Hematopoietic multipotent progenitor cell treated with erythropoietin and hydrocortisone succinate and interleukin-3 and kit ligand, for 6 days (in vitro differentiated cells): ENCODE data around the gene RSRP1.

Source experiments
- DNase-seq: peaks from one replicate; pipeline ENCODE4 v3.0.0-alpha.2; 2015

RSRP1 gene

GRCh38 chr1:25217015-25217414, 30.2 kb downstream of the RSRP1 start:
- peak; percentile 47 for DNase-seq

GRCh38 chr1:25216123-25216522, 31.1 kb downstream of the RSRP1 start:
- peak; percentile 49 for DNase-seq

GRCh38 chr1:25212725-25213124, 34.5 kb downstream of the RSRP1 start:
- DNase-seq, result no peak

GRCh38 chr1:25210728-25211127, 36.5 kb downstream of the RSRP1 start:
- DNase-seq, result no peak

GRCh38 chr1:25209516-25209915, 37.7 kb downstream of the RSRP1 start:
- no peak for DNase-seq

GRCh38 chr1:25208561-25209222, 38.6 kb downstream of the RSRP1 start:
- no peak for DNase-seq

- DNase-seq, result no peak
These were observed 39.2 kb downstream of the RSRP1 start for GRCh38 chr1:25208092-25208491.

GRCh38 chr1:25206201-25206600, 41.1 kb downstream of the RSRP1 start:
- DNase-seq, result no peak

GRCh38 chr1:25205786-25206185, 41.5 kb downstream of the RSRP1 start:
- DNase-seq, result no peak

GRCh38 chr1:25204797-25205480, 42.3 kb downstream of the RSRP1 start:
- peak; percentile 84 for DNase-seq

GRCh38 chr1:25201006-25201405, 46.2 kb downstream of the RSRP1 start:
- no peak for DNase-seq

GRCh38 chr1:25199819-25200620, 47.2 kb downstream of the RSRP1 start:
- no peak for DNase-seq

- peak; percentile 22 for DNase-seq
These were observed 48.5 kb downstream of the RSRP1 start for GRCh38 chr1:25198663-25199252.

- no peak for DNase-seq
These were observed 49.1 kb downstream of the RSRP1 start for GRCh38 chr1:25197982-25198662.

- no peak for DNase-seq
These were observed 49.8 kb downstream of the RSRP1 start for GRCh38 chr1:25197235-25197975.

- no peak for DNase-seq
These were observed 50.4 kb downstream of the RSRP1 start for GRCh38 chr1:25196830-25197229.

GRCh38 chr1:25195835-25196234, 51.4 kb downstream of the RSRP1 start:
- no peak for DNase-seq

- DNase-seq, result no peak
These were observed 52.7 kb downstream of the RSRP1 start for GRCh38 chr1:25194572-25195020.

- DNase-seq, result no peak
These were observed 53.2 kb downstream of the RSRP1 start for GRCh38 chr1:25194054-25194453.

GRCh38 chr1:25193229-25193628, 54.0 kb downstream of the RSRP1 start:
- DNase-seq, result no peak
